HepG2 (cell line): ENCODE results near the gene TMEM253. TPM values are rescaled to one million over a fixed set of nuclear protein-coding genes. Genes with fewer than 3 reads are reported as not detected.

Source experiments
- AGO2 ChIP-seq: fragments of 200-400 bp; formaldehyde crosslinking; optimal IDR thresholded peaks from 2 replicates; pipeline ENCODE3; 2017; ENCODE audit warnings: mild to moderate bottlenecking, low read depth, low read length, moderate library complexity
- CAMTA2 ChIP-seq: sonication (generic); formaldehyde crosslinking; IDR thresholded peaks from 2 replicates; pipeline ENCODE4 v1.4.0; 2020; ENCODE audit warnings: mild to moderate bottlenecking, missing genetic modification reagents, borderline replicate concordance
- GMEB1 ChIP-seq: sonication (generic); formaldehyde crosslinking; IDR thresholded peaks from 2 replicates; pipeline ENCODE4 v1.5.1; 2020; ENCODE audit warnings: missing genetic modification reagents, mild to moderate bottlenecking, borderline replicate concordance
- HOXA3 ChIP-seq: sonication (generic); formaldehyde crosslinking; IDR thresholded peaks from 2 replicates; pipeline ENCODE4 v1.5.0; 2020; ENCODE audit warnings: missing genetic modification reagents
- JARID2 ChIP-seq: sonication (generic); formaldehyde crosslinking; IDR thresholded peaks from 2 replicates; pipeline ENCODE4 v1.8.1; 2023; ENCODE audit warnings: missing genetic modification reagents, inconsistent platforms; ENCODE audit not compliant: insufficient replicate concordance
- MAF1 ChIP-seq: sonication (generic); formaldehyde crosslinking; IDR thresholded peaks from 2 replicates; pipeline ENCODE4 v1.5.0; 2020; ENCODE audit warnings: missing genetic modification reagents, borderline replicate concordance
- MEIS2 ChIP-seq: sonication (generic); formaldehyde crosslinking; IDR thresholded peaks from 2 replicates; pipeline ENCODE4 v1.9.0; 2021; ENCODE audit warnings: mild to moderate bottlenecking, missing genetic modification reagents
- MLXIP ChIP-seq: sonication (generic); formaldehyde crosslinking; IDR thresholded peaks from 2 replicates; pipeline ENCODE4 v1.9.0; 2021; ENCODE audit warnings: missing genetic modification reagents, borderline replicate concordance
- MXD3 ChIP-seq: IDR thresholded peaks from 2 replicates; pipeline ENCODE4 v1.6.1; 2016; ENCODE audit warnings: mild to moderate bottlenecking, missing biosample characterization, missing genetic modification reagents
- NFRKB ChIP-seq: fragments of 450-650 bp; IDR thresholded peaks from 2 replicates; pipeline ENCODE4 v1.6.1; 2017
- PAXIP1 ChIP-seq: sonication (generic); formaldehyde crosslinking; conservative IDR thresholded peaks from 2 replicates; pipeline ENCODE4 v1.4.0; 2020; ENCODE audit warnings: mild to moderate bottlenecking, missing genetic modification reagents, moderate library complexity
- PBX2 ChIP-seq: IDR thresholded peaks from 2 replicates; pipeline ENCODE4 v1.6.1; 2016; ENCODE audit warnings: control low read depth
- RELA ChIP-seq: sonication (generic); formaldehyde crosslinking; IDR thresholded peaks from 2 replicates; pipeline ENCODE4 v1.4.0; 2020; ENCODE audit warnings: missing genetic modification reagents
- ZFP41 ChIP-seq: sonication (generic); formaldehyde crosslinking; IDR thresholded peaks from 2 replicates; pipeline ENCODE4 v1.4.0; 2020; ENCODE audit warnings: mild to moderate bottlenecking, missing genetic modification reagents, borderline replicate concordance
- ZNF121 ChIP-seq: sonication (generic); formaldehyde crosslinking; IDR thresholded peaks from 2 replicates; pipeline ENCODE4 v1.5.0; 2020; ENCODE audit warnings: mild to moderate bottlenecking, missing genetic modification reagents
- ZNF335 ChIP-seq: sonication (generic); formaldehyde crosslinking; IDR thresholded peaks from 2 replicates; pipeline ENCODE4 v1.4.0; 2020; ENCODE audit warnings: missing genetic modification reagents
- ZNF362 ChIP-seq: sonication (generic); formaldehyde crosslinking; IDR thresholded peaks from 2 replicates; pipeline ENCODE4 v1.4.0; 2020; ENCODE audit warnings: missing genetic modification reagents, mild to moderate bottlenecking, borderline replicate concordance
- ZNF563 ChIP-seq: sonication (generic); formaldehyde crosslinking; IDR thresholded peaks from 2 replicates; pipeline ENCODE4 v1.8.0; 2022; ENCODE audit warnings: mild to moderate bottlenecking, moderate library complexity, missing genetic modification reagents
- polyA plus RNA-seq, 8 experiments: library from polyadenylated mRNA; depleted of rRNA in 3 of 8; stranded (reverse) in 7 of 8; unstranded in 1 of 8; fragments of >200 nt; fragmentation: Illumina TruSeq in 4 of 8; extraction: Trizol in 4 of 8; gene quantifications; 2 replicates each; pipeline versions ENCODE4 v1.2.1 to v1.2.3, GENCODE V29; 2011 to 2016; ENCODE audit warnings: low read depth in 4 of 8, missing spikeins in 1 of 8, mixed read lengths in 1 of 8; ENCODE audit not compliant: insufficient read depth in 1 of 8
- total RNA-seq, 5 experiments: library from RNA; depleted of rRNA; stranded (reverse); fragments of >200 nt; fragmentation: Illumina TruSeq; extraction: Trizol; gene quantifications; 2 replicates each; pipeline ENCODE4 v1.2.3, GENCODE V29; 2016; ENCODE audit warnings: low read depth in 1 of 5

TMEM253 gene
- total and polyA plus RNA-seq, 2 of the 13 experiments (the other 11 are each of a cell fraction or from before 2014, with no cell fraction given) = 0.29 to 0.45 TPM

- TF ChIP-seq PAXIP1 (CRISPR knock-in tag) (peak; percentile 95), ZNF121 (peak; percentile 82), HOXA3 (CRISPR knock-in tag) (peak; percentile 90), ZNF335 (peak; percentile 94), MXD3 (peak; percentile 98), NFRKB (no peak), MAF1 (CRISPR knock-in tag) (0 out of 2 replicates have a peak, but pooled peaks have one; percentile 66), ZNF563 (peak; percentile 99), MEIS2 (CRISPR knock-in tag) (peak; percentile 74), ZNF362 (CRISPR knock-in tag) (peak; percentile 84), CAMTA2 (peak; percentile 97), JARID2 (CRISPR knock-in tag) (no peak), AGO2 (peak; percentile 99), MLXIP (peak; percentile 77), RELA (CRISPR knock-in tag) (0 out of 2 replicates have a peak, but pooled peaks have one; percentile 80), ZFP41 (CRISPR knock-in tag) (peak; percentile 98), GMEB1 (CRISPR knock-in tag) (peak; percentile 90), PBX2 (CRISPR knock-in tag) (no peak; the same call in 1 of the 2 replicates)
Measured at GRCh38 chr14:21103710-21104447, 3.0 kb downstream of the TMEM253 start (continued).
